Gastrocnemius medialis (tissue), 4 donors: Measurements from ENCODE around the gene FIZ1. TPM values are rescaled to one million over a fixed set of nuclear protein-coding genes. Genes with fewer than 3 reads are reported as not detected.
A peak's percentile ranks its signal among the peaks of the same experiment; 100 is the strongest.

Source experiments
- ATAC-seq, 2 donors: fragments of 150-250 bp; one replicate each; pipeline ENCODE4 v1.9.1; 2016
- DNase-seq, 2 donors: peaks; one replicate each; pipeline ENCODE4 v3.0.0-alpha.2; 2019
- H3K27ac ChIP-seq, 4 donors: fragments of 200-600 bp; sonication (generic); 1 replicate in 1 of 4; 2 replicates in 3 of 4; pipeline ENCODE4 v1.5.1; 2016 to 2018; ENCODE audit warnings: mild to moderate bottlenecking in 2 of 4, moderate library complexity in 1 of 4
- H3K27me3 ChIP-seq, 3 donors: fragments of 200-600 bp; sonication (generic) in 2 of 3; 1 replicate in 1 of 3; 2 replicates in 2 of 3; pipeline versions ENCODE4 v1.5.1 to v1.6.0; 2016 to 2019; ENCODE audit warnings: mild to moderate bottlenecking in 1 of 3, moderate library complexity in 1 of 3
- H3K36me3 ChIP-seq, 2 donors: fragments of 200-600 bp; sonication (generic) in 1 of 2; one replicate each; pipeline ENCODE4 v1.5.1; 2017 to 2018
- H3K4me1 ChIP-seq, 2 donors: fragments of 200-600 bp; sonication (generic) in 1 of 2; one replicate each; pipeline ENCODE4 v1.5.1; 2016 to 2017; ENCODE audit warnings: mild to moderate bottlenecking in 2 of 2
- H3K4me3 ChIP-seq, 4 donors: fragments of 200-600 bp; sonication (generic) in 3 of 4; 1 replicate in 1 of 4; 2 replicates in 3 of 4; pipeline ENCODE4 v1.5.1; 2016 to 2019; ENCODE audit warnings: mild to moderate bottlenecking in 2 of 4
- H3K9me3 ChIP-seq, 3 donors: fragments of 200-600 bp; sonication (generic) in 2 of 3; 1 replicate in 1 of 3; 2 replicates in 2 of 3; pipeline ENCODE4 v1.5.1; 2016 to 2019
- POLR2A ChIP-seq, 2 donors: fragments of 450-650 bp; IDR thresholded peaks; one replicate each; pipeline ENCODE4 v1.6.1; 2017; ENCODE audit warnings: antibody characterized with exemption in 2 of 2, mild to moderate bottlenecking in 2 of 2, moderate library complexity in 2 of 2
- in situ Hi-C, 4 donors: fragments of 200-750 bp; cut with MboI; loops; one replicate each; pipeline versions ENCODE4 v1.15.0 to v1.8.0; 2017; ENCODE audit warnings: low sequenced_read_pairs in 4 of 4
- intact Hi-C: fragments of 100-400 bp; cut with DNase I; formaldehyde crosslinking; loops from one replicate; pipeline ENCODE4 v1.15.1; 2023; ENCODE audit warnings: low total_unique reads
- total RNA-seq, 4 donors: library from RNA; depleted of rRNA; stranded (reverse); fragments of >200 nt; gene quantifications; one replicate each; pipeline versions ENCODE4 v1.1.0 to v1.2.3, GENCODE V29; 2016
- TF ChIP-seq, protein P1 (sequence below), 5 experiments: fragments of 450-650 bp in 3 of 5; fragments of 200-600 bp in 2 of 5; sonication (generic) in 2 of 5; IDR thresholded peaks in 4 of 5; conservative IDR thresholded peaks in 1 of 5; 1 replicate in 4 of 5; 2 replicates in 1 of 5; pipeline ENCODE4 v1.5.1; 2016 to 2019; ENCODE audit warnings: antibody characterized with exemption in 5 of 5, mild to moderate bottlenecking in 3 of 5, moderate library complexity in 3 of 5

The FIZ1 gene
- total RNA-seq, 4 donors from 2014 or later = 6.8 to 11.2 (median 7.4) TPM

DNA sequence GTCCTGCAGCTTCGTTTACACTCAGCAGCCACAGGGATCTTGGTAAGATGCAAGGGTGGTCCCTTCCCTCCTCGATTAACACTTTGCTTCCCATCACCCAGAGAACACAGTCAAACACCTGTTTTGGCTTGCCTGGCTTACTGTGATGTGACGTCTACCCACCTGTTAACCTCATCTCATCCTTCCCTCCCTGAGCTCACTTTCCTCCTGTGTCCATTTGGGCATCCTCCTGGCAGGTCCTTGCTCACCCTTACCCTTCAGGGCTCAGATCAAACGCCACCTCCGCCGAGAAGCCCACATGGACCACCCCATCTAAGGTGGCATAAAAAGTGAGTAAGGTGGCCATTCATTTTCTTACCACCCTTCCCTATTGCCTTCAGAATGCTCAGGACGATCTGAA lies 9.2 kb downstream of the FIZ1 start:
- Histone ChIP-seq H3K4me3 (no peak overlapping the region), H3K9me3 (no peaks in the 10 kb centered on the region), H3K4me1 (peaks cover 20 to 23% of the 10 kb centered on the region in 2 donors), H3K36me3 (peaks cover 0 to 5% of the 10 kb centered on the region in 2 donors), H3K27me3 (peaks cover 3 to 11% (median 6%) of the 10 kb centered on the region in 3 donors), H3K27ac (no peak overlapping the region)
- intact Hi-C loops = no loop called here
- DNase-seq = no peak
- no peak for TF ChIP-seq POLR2A (IDR thresholded peaks at IDR 0.05)
- TF ChIP-seq, protein P1, sequence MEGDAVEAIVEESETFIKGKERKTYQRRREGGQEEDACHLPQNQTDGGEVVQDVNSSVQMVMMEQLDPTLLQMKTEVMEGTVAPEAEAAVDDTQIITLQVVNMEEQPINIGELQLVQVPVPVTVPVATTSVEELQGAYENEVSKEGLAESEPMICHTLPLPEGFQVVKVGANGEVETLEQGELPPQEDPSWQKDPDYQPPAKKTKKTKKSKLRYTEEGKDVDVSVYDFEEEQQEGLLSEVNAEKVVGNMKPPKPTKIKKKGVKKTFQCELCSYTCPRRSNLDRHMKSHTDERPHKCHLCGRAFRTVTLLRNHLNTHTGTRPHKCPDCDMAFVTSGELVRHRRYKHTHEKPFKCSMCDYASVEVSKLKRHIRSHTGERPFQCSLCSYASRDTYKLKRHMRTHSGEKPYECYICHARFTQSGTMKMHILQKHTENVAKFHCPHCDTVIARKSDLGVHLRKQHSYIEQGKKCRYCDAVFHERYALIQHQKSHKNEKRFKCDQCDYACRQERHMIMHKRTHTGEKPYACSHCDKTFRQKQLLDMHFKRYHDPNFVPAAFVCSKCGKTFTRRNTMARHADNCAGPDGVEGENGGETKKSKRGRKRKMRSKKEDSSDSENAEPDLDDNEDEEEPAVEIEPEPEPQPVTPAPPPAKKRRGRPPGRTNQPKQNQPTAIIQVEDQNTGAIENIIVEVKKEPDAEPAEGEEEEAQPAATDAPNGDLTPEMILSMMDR (IDR thresholded peaks at IDR 0.05 in 4 of 5, conservative IDR thresholded peaks at IDR 0.05 in 1 of 5) = no peak
- ATAC-seq = no peak
- in situ Hi-C loops = no loop called here

DNA sequence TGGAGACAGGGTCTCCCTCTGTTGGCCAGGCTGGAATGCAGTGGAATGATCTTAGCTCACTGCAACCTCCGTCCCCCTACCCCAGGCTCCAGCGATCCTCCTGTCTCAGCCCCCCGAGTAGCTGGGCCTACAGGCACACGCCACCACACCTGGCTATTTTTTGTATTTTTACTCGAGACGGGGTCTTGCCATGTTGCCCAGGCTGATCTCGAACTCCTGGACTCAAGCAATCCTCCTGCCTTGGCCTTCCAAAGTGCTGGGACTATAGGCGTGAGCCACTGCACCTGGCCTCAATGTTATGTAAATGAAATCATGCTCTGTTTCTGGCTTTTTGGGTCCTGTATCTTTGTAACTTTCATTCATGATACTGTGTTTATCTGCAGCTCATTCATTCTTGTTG lies 10.6 kb downstream of the FIZ1 start:
- TF ChIP-seq POLR2A (IDR thresholded peaks at IDR 0.05) = no peak
- TF ChIP-seq, protein P1 (IDR thresholded peaks at IDR 0.05 in 4 of 5, conservative IDR thresholded peaks at IDR 0.05 in 1 of 5) = no peak
- peaks cover 0 to 5% of the 10 kb centered on the region in 2 donors for H3K36me3 ChIP-seq
- H3K4me1 ChIP-seq = peaks cover 18 to 20% of the 10 kb centered on the region in 2 donors
- DNase-seq = no peak
- in situ Hi-C loops (loop anchor here in 2 of 4 donors (10.0 kb wide), 2 partner anchors 46 to 74 kb away; no protein-coding TSS in a partner anchor), intact Hi-C loops (loop anchor here (5.0 kb wide), 1 partner anchor 81 kb away; no protein-coding TSS in a partner anchor)
- H3K4me3 ChIP-seq = no peak overlapping the region
- no peak for ATAC-seq
- H3K27me3 ChIP-seq = peaks cover 3 to 11% (median 6%) of the 10 kb centered on the region in 3 donors
- no peak overlapping the region for H3K27ac ChIP-seq
- H3K9me3 ChIP-seq = no peaks in the 10 kb centered on the region

DNA sequence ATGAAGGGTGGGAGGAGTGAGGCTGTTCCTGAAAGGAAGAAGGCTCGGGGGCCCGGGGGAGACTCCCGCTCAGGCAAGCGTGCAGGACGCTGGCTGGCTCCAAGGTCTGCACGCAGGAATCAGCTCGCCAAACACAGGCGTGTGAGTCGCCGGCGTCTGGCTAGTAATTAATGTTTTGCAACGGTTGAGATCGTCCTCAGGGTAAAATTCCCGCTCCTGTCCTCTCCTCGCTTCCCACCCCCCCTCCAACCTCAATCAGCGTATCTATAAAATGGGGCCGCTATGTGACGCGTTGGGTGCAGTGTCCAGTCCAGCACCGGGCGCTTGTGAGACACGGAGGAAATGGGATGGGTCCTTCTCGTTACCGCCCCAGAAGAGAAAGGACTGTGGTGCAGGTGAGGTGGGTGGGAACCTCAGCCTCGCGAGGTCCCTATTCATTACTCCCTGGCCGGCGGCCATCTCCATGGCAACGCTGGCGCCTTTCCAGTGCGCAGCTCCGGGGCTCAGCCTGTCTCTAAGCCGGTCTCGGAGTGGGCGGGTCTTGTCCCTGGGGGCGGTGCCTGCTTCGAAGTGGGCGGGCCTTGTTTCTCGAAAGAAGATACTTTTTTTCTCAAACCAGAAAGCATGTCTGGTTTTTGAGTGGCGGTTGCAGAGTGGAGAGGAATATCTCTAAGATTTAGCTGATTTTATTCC lies 12.2 kb downstream of the FIZ1 start:
- peak; percentile 77 to 84 for DNase-seq
- H3K36me3 ChIP-seq = peaks cover 0 to 2% of the 10 kb centered on the region in 2 donors
- H3K27me3 ChIP-seq = peaks cover 3 to 11% (median 6%) of the 10 kb centered on the region in 3 donors
- H3K4me1 ChIP-seq = peaks cover 18 to 20% of the 10 kb centered on the region in 2 donors
- H3K27ac ChIP-seq = no peak overlapping the region
- TF ChIP-seq, protein P1 (IDR thresholded peaks at IDR 0.05 in 4 of 5, conservative IDR thresholded peaks at IDR 0.05 in 1 of 5) = no peak
- no peak for TF ChIP-seq POLR2A (IDR thresholded peaks at IDR 0.05)
- H3K9me3 ChIP-seq = no peaks in the 10 kb centered on the region
- peak overlapping the region; percentile 35 to 55 (median 50) for H3K4me3 ChIP-seq
- ATAC-seq = peak; percentile 87 to 91
- intact Hi-C loops = loop anchor here (5.0 kb wide), 1 partner anchor 80 kb away; no protein-coding TSS in a partner anchor
- in situ Hi-C loops = loop anchor here in 2 of 4 donors (10.0 kb wide), 2 partner anchors 48 to 72 kb away; no protein-coding TSS in a partner anchor

DNA sequence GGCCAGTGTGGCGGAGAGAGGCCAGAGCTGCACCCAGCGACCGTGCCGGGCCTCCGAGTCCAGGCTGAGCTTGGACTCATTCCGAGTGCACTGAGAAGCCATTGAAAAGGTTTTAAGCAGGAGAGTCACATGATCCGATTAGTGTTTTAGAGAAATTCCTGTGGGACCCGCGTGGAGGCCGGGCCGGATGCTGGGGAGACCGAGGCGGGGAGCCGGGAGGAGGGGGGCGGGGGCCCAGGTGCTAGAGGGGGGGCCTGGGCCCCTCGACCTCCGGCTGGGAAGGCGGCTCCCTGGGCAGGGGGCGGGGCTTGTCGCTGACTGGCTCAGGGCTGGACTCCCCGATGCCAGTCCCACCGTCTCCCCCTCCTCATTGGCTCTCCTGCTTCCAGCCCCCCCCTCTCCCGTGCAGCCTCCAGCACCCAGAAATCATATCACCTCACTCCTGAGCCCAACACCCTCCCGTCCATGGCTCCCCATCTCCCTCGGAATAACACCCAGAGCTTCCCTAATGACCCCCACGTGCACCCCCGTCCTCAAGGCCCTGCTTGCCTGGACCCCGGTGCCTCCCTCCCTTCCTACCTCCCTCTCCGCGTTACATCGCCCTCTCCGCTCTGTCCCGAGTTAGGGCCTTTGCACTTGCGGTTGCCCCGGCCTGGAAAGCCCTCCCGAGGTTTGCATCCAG lies 13.5 kb downstream of the FIZ1 start:
- Histone ChIP-seq H3K9me3 (no peaks in the 10 kb centered on the region), H3K36me3 (no peaks in the 10 kb centered on the region), H3K27ac (peak overlapping the region in 3 of 4 donors; percentile 6 to 55 (median 7)), H3K4me3 (peak overlapping the region; percentile 20 to 39 (median 34)), H3K4me1 (peaks cover 20 to 30% of the 10 kb centered on the region in 2 donors), H3K27me3 (peaks cover 3 to 11% (median 6%) of the 10 kb centered on the region in 3 donors)
- ATAC-seq = no peak
- TF ChIP-seq, protein P1 (IDR thresholded peaks at IDR 0.05 in 4 of 5, conservative IDR thresholded peaks at IDR 0.05 in 1 of 5) = no peak
- TF ChIP-seq POLR2A (IDR thresholded peaks at IDR 0.05) = no peak
- in situ Hi-C loops (loop anchor here in 2 of 4 donors (10.0 kb wide), 2 partner anchors 49 to 71 kb away; no protein-coding TSS in a partner anchor), intact Hi-C loops (loop anchor here (5.0 kb wide), 1 partner anchor 78 kb away; no protein-coding TSS in a partner anchor)
- no peak for DNase-seq
